Activated effector memory CD4-positive, alpha-beta T cell treated with Interleukin-2 at 50 U/mL for 16 hours (primary cell): ENCODE measurements around the gene HDAC9.

ENCODE experiments used
- DNase-seq: peaks from one replicate; pipeline ENCODE4 v3.0.0-alpha.2; 2020

Gene HDAC9

DNA sequence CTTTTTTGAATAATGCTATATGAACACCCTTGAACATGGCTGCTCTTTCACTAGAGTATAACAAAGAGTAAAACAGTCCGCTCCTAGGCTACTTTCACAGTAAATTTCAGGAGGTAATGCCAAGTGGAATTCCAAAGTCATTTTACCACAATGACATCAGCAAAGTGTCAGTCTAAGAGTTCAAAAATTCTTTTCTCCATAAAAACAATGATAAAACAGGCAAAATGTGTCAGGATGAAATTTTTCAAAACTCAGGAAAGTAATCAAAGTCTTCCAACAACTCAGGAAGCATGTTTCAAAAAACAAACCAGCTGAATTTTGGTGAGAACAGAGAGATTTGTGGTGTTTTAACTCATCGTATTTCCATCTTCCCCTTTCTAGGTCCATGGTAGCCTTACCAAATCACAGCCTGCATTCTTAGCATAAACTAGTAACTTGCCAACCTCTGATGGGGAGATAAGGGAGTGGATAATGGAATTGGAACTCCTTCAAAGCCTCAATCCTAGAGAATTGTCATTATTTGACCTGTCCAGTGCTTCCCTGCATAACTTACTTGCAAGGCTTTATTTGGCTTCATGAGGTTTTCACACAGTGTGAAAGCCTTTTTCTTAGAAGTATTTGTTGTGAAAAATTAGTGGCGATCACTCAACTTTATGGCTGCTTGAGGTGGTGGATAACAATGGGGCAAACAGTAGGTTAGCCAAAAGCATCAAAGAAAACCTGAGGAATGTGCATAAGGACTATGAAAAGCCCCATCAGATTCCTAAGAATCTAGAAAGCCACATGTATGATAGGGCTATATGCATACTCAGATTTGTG is 302.7 kb downstream of the HDAC9 start:
- no peak for DNase-seq

DNA sequence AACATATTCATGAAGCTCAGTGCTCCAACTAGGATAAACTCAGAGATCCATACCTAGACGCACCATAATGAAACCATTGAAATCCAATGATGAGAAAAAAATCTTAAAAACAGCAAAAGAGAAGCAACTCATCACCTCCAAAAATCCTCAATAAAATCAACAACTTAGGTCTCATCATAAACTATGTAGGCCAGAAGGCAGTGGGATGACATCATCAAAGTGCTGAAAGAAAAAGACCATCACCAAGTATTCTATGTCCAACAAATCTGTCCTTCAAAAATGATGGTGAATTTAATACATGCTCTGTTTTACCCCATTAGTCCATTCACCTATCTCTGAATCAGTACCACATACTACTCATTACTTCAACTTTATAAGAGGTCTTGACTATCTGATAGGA is 304.4 kb downstream of the HDAC9 start:
- DNase-seq: no peak

- DNase-seq: no peak
Observed at GRCh38 chr7:18803923-18804322, 308.4 kb downstream of the HDAC9 start.

GRCh38 chr7:18806177-18806576 is 310.6 kb downstream of the HDAC9 start:
- DNase-seq: no peak

- no peak for DNase-seq
Observed at GRCh38 chr7:18808026-18808425, 312.5 kb downstream of the HDAC9 start.

GRCh38 chr7:18815261-18815960 is 319.9 kb downstream of the HDAC9 start:
- DNase-seq: no peak

- DNase-seq: no peak
Observed at GRCh38 chr7:18820981-18821380, 325.4 kb downstream of the HDAC9 start.

DNA sequence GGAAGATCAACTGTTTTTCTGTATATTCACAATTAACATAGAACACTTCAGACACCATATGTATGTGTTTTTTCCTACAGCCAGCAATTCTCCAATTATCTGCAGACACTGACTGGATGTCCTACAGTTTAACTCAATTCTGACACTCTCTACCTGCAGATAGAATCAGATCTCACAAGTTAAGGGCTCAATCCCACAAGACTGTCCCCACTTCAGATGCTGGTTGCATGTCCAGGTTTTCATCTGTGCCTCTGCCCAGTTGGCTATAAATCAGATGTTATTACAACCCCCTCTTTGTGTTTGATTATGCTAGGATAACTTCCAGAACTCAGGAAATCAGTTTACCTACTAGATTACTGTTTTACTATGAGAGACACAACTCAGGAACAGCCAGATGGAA is 326.0 kb downstream of the HDAC9 start:
- DNase-seq: no peak

- no peak for DNase-seq
Observed at GRCh38 chr7:18824157-18824556, 328.6 kb downstream of the HDAC9 start.

DNA sequence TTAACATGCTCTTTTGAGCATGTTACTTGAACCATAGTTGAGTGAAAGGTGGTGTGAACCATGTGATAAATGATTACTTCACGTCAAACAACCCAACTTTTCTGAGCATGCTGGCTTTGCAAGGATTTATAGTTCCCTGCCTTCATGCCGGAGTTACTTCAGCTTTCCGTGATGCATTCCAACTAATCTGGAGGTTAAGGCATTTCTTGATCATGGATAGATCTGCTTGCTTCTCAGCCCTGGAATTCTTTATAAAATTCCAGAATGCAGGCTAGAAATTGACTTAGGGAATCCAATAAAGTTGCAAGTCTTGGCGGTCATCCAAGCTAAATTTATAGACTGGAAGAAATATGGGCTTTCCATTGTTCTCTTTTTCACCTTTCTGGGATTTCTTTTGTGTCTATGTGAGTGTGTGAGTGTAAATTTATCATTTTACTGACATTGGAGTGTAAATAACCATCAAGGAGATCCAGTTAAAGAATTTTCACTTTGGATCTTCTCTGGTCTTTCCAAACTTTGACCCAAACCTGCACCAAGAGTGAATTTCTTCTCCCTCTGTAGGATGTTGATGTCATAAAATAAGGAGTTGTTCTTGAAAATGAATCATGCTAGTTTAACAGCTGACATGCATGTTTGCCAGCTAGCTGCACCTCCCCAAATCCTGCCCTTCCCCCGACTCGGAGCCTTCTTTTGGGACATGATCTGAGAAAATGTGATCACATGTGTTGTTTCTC is 332.9 kb downstream of the HDAC9 start:
- no peak for DNase-seq

DNA sequence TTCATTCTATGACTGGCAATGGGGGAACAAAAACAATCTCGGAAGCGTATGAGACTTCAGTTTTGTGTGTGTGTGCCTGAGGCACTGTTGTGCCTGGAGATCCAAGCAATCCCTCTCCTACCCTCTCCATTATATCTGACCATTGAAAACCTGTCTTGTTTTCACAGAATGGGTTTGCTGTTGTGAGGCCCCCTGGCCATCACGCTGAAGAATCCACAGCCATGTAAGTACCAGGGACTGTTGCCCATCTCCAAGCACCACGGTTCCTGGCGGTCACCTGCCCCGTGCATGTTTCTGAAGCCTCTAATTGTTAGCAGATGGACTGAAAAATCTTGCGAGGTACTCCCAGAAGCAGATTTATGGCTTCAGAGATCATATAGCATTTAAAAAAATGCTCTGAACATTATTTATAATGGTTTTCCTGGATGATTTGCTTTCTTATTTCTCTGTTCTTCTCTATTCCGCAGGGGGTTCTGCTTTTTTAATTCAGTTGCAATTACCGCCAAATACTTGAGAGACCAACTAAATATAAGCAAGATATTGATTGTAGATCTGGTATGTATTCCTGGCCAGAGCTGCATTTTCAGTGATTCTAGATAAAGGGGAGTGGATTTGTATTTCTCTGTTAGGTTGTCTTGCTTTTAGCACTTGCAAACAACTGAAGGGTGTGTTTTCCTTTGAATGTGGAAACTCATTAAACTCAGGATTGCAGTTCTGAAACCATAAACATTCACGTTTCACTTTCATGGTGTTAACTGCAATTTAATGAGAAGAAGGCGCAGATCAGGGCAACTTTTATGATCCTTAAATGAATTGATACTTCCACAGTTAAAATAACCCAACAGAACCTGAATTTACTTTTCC is 333.7 kb downstream of the HDAC9 start:
- DNase-seq: no peak

DNA sequence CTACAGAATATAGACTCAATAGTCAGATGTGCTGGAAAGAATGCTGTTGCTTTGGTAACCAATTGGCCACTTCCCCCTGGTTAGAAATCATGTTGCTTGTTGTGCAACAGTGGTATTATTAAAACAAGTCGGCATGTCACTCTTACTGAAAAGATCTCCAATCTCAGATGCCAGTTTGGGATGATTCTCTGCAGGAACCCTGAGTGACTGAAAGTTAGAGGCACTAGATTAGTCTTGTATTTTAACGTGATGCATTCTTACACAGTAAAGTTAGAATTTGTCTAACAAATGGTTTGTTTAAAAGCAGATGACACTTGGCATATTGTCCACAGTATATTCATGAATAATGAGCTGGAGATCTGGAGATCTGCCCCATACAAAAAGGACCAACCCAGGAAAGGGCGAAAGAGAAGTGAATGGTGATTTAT is 334.3 kb downstream of the HDAC9 start:
- no peak for DNase-seq

GRCh38 chr7:18831419-18831818 is 335.9 kb downstream of the HDAC9 start:
- no peak for DNase-seq

- DNase-seq: no peak
Observed at GRCh38 chr7:18831943-18832342, 336.4 kb downstream of the HDAC9 start.

DNA sequence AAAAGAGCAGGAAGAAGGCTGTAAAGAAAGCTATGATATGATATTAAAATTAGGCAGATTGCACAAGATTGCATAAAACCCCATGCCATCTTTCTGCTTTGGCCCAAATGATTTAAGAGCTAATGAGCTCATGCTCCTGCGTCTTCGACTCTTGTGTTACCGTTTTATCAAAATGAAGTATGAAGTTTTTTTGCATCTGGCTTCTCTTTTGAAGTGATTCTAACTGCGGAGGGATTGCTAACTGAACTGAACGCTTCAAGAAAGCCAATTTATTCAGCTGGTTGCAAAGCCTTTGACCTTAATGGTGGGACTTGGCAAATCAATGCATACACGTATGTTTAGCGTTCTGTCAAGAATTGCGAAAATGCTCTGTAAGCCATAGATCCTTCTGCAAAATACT is 339.0 kb downstream of the HDAC9 start:
- DNase-seq: no peak

DNA sequence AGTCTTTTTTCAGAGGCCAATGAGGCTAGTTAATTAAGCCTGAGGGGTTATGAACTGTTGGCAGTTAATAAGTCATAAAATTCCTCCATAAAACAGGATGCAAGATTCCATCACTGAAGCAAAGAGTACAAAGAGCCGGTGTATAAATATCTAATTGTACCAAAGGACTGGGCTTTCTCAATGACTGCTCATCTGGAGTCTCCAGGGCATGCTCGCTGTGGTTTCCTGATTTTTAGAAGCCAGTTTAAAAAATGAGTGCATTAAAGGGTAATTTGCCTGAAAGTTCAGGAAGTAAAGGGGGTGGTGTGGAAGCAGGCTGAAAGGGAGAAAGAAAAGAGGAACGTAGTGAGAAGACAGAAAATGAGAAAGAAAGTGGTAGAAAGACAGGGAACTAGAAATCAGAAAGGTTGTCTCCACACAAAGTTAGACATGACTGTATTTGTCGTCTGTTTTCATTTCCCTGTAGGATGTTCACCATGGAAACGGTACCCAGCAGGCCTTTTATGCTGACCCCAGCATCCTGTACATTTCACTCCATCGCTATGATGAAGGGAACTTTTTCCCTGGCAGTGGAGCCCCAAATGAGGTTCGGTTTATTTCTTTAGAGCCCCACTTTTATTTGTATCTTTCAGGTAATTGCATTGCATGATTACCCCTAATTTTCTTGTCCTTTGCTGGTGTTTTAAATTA is 339.6 kb downstream of the HDAC9 start:
- DNase-seq: no peak

GRCh38 chr7:18843979-18844378 is 348.4 kb downstream of the HDAC9 start:
- no peak for DNase-seq

GRCh38 chr7:18844735-18845134 is 349.2 kb downstream of the HDAC9 start:
- DNase-seq: no peak

DNA sequence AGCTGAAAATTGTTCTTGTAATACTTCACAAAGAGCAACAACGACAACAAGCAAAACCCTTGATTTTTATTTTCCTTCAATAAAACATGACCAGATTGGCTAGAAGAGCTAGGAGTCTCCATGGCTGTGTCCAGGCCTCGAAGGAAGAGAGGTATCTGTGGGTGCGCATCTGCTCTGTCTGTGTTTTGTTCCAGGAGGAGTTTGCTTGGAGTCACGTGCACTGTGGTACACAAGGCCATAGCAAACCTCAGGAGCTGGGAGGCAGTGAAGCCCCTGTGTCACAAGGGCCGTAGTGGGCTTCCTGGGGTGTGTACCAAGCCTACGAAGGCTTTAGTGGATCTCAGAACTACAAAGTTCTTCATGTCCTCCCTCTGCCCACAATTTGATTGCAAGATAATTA is 350.2 kb downstream of the HDAC9 start:
- DNase-seq: no peak

DNA sequence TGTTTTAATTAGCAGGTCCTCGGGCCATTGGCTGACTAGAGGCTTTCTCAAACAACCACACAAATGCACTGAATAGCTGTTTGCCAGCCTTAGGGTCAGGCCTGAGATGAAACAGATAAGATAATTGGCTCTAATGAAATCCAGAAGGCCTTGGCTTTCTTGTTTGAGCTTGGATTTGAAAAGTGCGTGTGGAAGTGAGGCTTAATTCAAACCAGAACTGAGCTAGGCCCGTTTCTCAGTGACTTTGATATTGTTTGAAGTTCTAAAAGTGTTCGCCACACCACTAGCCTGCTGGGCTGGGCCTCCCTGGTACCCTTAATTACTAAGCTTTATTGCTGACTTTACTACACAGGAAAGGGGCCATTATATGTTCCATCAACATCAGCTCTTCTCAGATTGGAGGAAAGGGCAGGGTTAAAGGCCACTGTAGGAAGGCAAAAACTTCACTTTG is 351.2 kb downstream of the HDAC9 start:
- no peak for DNase-seq

DNA sequence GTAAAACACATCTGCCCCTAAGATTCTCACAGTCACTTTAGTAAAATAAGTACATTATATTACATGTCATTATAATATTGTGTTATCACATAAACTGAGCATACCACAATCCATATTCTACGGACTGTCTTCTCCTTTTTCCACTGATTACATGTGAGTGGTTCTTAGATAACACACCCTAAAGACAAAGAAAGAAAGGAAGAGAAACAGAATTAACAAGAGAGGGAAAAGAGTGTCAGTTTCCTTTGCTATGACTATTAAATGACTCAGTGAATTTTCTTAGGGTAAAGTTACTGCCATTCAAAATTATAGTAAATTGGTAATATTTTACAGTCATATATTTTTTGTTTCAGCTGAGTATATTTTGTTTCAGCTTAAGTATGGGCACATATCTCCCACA is 353.6 kb downstream of the HDAC9 start:
- no peak for DNase-seq

GRCh38 chr7:18855796-18856195 is 360.2 kb downstream of the HDAC9 start:
- DNase-seq: no peak
